ENCODE measurements around the gene STRADA.

DNA sequence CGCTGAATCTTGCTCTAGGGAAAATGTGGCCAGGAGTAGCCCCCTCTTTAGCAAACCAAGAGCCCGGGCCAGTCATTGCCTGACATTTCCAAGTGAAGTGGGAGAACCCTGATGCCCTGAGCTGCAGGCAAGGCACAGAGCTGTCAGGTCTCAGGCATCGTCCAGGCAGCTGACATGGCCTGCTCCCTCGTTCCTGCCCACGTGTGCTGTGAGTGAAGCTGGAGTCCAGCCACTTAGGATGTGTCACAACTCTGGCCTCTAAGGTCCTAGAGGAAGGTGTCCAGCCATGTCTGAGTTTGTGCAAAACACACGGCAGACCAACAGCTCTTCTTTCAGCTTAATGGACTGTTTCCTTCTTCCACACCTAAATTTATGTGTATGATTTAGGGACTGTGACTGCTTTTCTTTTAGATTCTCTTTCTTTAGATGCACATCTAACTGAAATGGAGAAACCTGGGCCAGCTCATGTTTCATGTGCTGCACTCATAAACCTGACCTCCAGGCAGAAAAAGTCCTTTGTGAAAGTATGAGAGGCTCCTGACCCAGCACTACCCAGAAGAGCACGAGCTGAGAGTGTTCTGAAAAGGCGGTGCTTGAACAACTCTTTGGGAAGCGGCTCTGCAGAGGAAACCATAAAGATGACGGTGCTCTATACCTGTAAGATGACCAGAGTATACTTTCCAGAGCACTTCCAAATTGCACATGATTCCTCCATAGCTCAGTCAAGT lies 26.9 kb downstream of the STRADA start:
- TF ChIP-seq, protein P1, sequence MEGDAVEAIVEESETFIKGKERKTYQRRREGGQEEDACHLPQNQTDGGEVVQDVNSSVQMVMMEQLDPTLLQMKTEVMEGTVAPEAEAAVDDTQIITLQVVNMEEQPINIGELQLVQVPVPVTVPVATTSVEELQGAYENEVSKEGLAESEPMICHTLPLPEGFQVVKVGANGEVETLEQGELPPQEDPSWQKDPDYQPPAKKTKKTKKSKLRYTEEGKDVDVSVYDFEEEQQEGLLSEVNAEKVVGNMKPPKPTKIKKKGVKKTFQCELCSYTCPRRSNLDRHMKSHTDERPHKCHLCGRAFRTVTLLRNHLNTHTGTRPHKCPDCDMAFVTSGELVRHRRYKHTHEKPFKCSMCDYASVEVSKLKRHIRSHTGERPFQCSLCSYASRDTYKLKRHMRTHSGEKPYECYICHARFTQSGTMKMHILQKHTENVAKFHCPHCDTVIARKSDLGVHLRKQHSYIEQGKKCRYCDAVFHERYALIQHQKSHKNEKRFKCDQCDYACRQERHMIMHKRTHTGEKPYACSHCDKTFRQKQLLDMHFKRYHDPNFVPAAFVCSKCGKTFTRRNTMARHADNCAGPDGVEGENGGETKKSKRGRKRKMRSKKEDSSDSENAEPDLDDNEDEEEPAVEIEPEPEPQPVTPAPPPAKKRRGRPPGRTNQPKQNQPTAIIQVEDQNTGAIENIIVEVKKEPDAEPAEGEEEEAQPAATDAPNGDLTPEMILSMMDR (IDR thresholded peaks at IDR 0.05): no peak
- no peak for TF ChIP-seq POLR2A (IDR thresholded peaks at IDR 0.05)

Data from Peyer's patch (tissue), 4 donors.